Measurements from ENCODE around the gene MTHFR.

DNA sequence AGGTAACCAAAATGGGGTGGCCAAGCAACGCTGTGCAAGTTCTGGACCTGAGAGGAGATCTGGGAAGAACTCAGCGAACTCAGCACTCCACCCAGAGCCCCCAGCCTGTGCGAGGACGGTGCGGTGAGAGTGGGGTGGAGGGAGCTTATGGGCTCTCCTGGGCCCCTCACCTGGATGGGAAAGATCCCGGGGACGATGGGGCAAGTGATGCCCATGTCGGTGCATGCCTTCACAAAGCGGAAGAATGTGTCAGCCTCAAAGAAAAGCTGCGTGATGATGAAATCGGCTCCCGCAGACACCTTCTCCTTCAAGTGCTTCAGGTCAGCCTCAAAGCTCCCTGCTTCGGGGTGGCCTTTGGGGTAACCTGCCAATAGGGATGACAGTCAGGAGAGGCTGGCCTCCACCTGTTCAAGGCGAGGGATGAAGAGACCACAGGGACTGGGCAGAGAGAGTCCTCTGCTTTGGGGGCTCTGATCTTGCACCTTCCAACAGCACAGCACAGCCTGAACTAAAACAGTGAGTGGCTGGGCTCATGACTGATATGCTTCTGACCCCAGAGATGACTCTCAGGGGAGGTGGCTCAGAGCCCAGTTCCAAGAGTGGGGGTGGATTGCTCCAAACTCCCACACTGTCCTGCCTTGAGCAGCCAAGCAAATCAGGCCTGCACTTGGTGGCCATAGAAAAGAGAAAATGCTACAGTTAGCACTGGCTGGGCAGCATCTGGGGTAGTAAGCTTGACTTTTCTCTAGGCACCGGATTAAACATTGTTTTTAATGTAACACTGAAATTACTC lies 9.5 kb downstream of the MTHFR start:
- no peak for TF ChIP-seq TEAD4 (IDR thresholded peaks at IDR 0.05)
- TF ChIP-seq RAD21 (IDR thresholded peaks at IDR 0.05; ENCODE audit: low read depth): no peak
